ENCODE results near the gene SFTA2. TPM values are rescaled to one million over a fixed set of nuclear protein-coding genes. Genes with fewer than 3 reads are reported as not detected.

Gene SFTA2
- total RNA-seq, 1 experiment from 2014 or later, result not detected

- H3K4me1 ChIP-seq (ENCODE audit: insufficient read depth, low read length, poor library complexity, severe bottlenecking), result peaks cover 7% of the 10 kb centered on the region
- POLR2A ChIA-PET (ENCODE audit: low non-redundant PET), result no interaction called here
- no peaks in the 10 kb centered on the region for H3K27me3 ChIP-seq (replicated peaks; ENCODE audit: insufficient read depth, low read depth, low read length, poor library complexity)
- TF ChIP-seq EZH2 (IDR thresholded peaks at IDR 0.05; ENCODE audit: borderline replicate concordance, low read depth, low read length, poor library complexity, severe bottlenecking) (no peak), CTCF (conservative IDR thresholded peaks at IDR 0.05; ENCODE audit: low read depth, low read length) (no peak)
- no peak overlapping the region for H3K4me3 ChIP-seq (ENCODE audit: low read depth, low read length, poor library complexity, severe bottlenecking)
- no peak for DNase-seq (ENCODE audit: low spot score)
- H3K9me3 ChIP-seq (ENCODE audit: low read depth, low read length, poor library complexity, severe bottlenecking), result no peaks in the 10 kb centered on the region
- no peak overlapping the region for H3K27ac ChIP-seq (ENCODE audit: low read depth, low read length, poor library complexity, severe bottlenecking)
- CTCF ChIA-PET, result no interaction called here
- no peaks in the 10 kb centered on the region for H3K36me3 ChIP-seq (ENCODE audit: insufficient read depth, low read length, poor library complexity, severe bottlenecking)
- BruUV-seq (replicated peaks), result no TSS peak
- intact Hi-C loops (cut with micrococcal nuclease; ENCODE audit: unreplicated experiment), result no loop called here
Measured at GRCh38 chr6:30966154-30966553, 34.2 kb upstream of the SFTA2 start.

GRCh38 chr6:30965140-30965601 is 33.2 kb upstream of the SFTA2 start:
- Histone ChIP-seq H3K36me3 (ENCODE audit: insufficient read depth, low read length, poor library complexity, severe bottlenecking) (no peaks in the 10 kb centered on the region), H3K27ac (ENCODE audit: low read depth, low read length, poor library complexity, severe bottlenecking) (no peak overlapping the region), H3K4me3 (ENCODE audit: low read depth, low read length, poor library complexity, severe bottlenecking) (no peak overlapping the region), H3K27me3 (replicated peaks; ENCODE audit: insufficient read depth, low read depth, low read length, poor library complexity) (no peaks in the 10 kb centered on the region), H3K9me3 (ENCODE audit: low read depth, low read length, poor library complexity, severe bottlenecking) (no peaks in the 10 kb centered on the region), H3K4me1 (ENCODE audit: insufficient read depth, low read length, poor library complexity, severe bottlenecking) (peaks cover 10% of the 10 kb centered on the region)
- ChIA-PET POLR2A (ENCODE audit: low non-redundant PET) (no interaction called here), CTCF (no interaction called here)
- DNase-seq (ENCODE audit: low spot score), result no peak
- intact Hi-C loops (cut with micrococcal nuclease; ENCODE audit: unreplicated experiment), result no loop called here
- no TSS peak for BruUV-seq (replicated peaks)
- TF ChIP-seq EZH2 (IDR thresholded peaks at IDR 0.05; ENCODE audit: borderline replicate concordance, low read depth, low read length, poor library complexity, severe bottlenecking) (no peak), CTCF (conservative IDR thresholded peaks at IDR 0.05; ENCODE audit: low read depth, low read length) (no peak)

GRCh38 chr6:30964075-30964474 is 32.1 kb upstream of the SFTA2 start:
- H3K4me3 ChIP-seq (ENCODE audit: low read depth, low read length, poor library complexity, severe bottlenecking), result no peak overlapping the region
- no peaks in the 10 kb centered on the region for H3K36me3 ChIP-seq (ENCODE audit: insufficient read depth, low read length, poor library complexity, severe bottlenecking)
- intact Hi-C loops (cut with micrococcal nuclease; ENCODE audit: unreplicated experiment), result no loop called here
- H3K27ac ChIP-seq (ENCODE audit: low read depth, low read length, poor library complexity, severe bottlenecking), result no peak overlapping the region
- POLR2A ChIA-PET (ENCODE audit: low non-redundant PET), result no interaction called here
- no TSS peak for BruUV-seq (replicated peaks)
- TF ChIP-seq EZH2 (IDR thresholded peaks at IDR 0.05; ENCODE audit: borderline replicate concordance, low read depth, low read length, poor library complexity, severe bottlenecking) (no peak), CTCF (conservative IDR thresholded peaks at IDR 0.05; ENCODE audit: low read depth, low read length) (no peak)
- no peaks in the 10 kb centered on the region for H3K9me3 ChIP-seq (ENCODE audit: low read depth, low read length, poor library complexity, severe bottlenecking)
- peaks cover 10% of the 10 kb centered on the region for H3K4me1 ChIP-seq (ENCODE audit: insufficient read depth, low read length, poor library complexity, severe bottlenecking)
- CTCF ChIA-PET, result no interaction called here
- H3K27me3 ChIP-seq (replicated peaks; ENCODE audit: insufficient read depth, low read depth, low read length, poor library complexity), result no peaks in the 10 kb centered on the region
- DNase-seq (ENCODE audit: low spot score), result no peak

Measured in A673 (cell line).